Skeletal muscle satellite cell (primary cell): Measurements from ENCODE around the gene SLC24A4.
"Not testable (repeated sequence)": the region's sequence is repeated elsewhere in the genome, so short reads cannot be mapped to it uniquely, and the experiment has no call there.

Source experiments
- H3K27me3 ChIP-seq: 2 replicates; pipeline ENCODE4 v1.7.0; 2013; ENCODE audit warnings: low read length; ENCODE audit not compliant: control insufficient read depth, insufficient read depth
- H3K36me3 ChIP-seq: 2 replicates; pipeline ENCODE4 v1.7.0; 2013; ENCODE audit warnings: mild to moderate bottlenecking, control low read depth, low read length; ENCODE audit not compliant: insufficient read depth
- H3K4me1 ChIP-seq: 2 replicates; pipeline ENCODE4 v1.7.0; 2013; ENCODE audit warnings: low read length; ENCODE audit not compliant: control insufficient read depth, insufficient read depth
- H3K4me2 ChIP-seq: 2 replicates; pipeline ENCODE4 v1.7.0; 2013; ENCODE audit warnings: mild to moderate bottlenecking, low read length
- H3K4me3 ChIP-seq: 2 replicates; pipeline ENCODE4 v1.7.0; 2013; ENCODE audit warnings: low read length
- H3K9ac ChIP-seq: 2 replicates; pipeline ENCODE4 v1.7.0; 2013; ENCODE audit warnings: mild to moderate bottlenecking, low read depth, low read length, moderate library complexity
- H3K9me3 ChIP-seq: replicated peaks from 2 replicates; pipeline ENCODE4 v1.7.0; 2013; ENCODE audit warnings: mild to moderate bottlenecking, control low read depth, low read length

SLC24A4 gene

DNA sequence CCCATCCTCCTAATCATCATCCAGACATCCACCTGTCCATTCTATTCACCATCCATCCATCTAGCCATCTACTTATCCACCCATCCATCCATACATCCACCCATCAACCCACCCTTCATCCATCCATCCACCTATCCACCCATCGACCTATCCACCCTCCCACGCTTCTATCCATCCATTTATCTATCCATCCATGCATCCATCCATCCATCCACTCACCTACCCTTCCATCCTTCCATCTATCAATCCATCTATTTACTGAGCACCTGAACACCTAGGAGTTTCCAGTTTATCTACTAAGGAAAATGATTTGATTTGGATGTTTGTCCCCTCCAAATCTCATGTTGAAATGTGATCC, 198.1 kb downstream of the SLC24A4 start:
- no peak overlapping the region for H3K9ac ChIP-seq
- no peaks in the 10 kb centered on the region for H3K27me3 ChIP-seq
- H3K4me3 ChIP-seq, result no peak overlapping the region
- no peak overlapping the region for H3K4me2 ChIP-seq
- H3K4me1 ChIP-seq, result no peaks in the 10 kb centered on the region
- no peaks in the 10 kb centered on the region for H3K9me3 ChIP-seq
- no peaks in the 10 kb centered on the region for H3K36me3 ChIP-seq

DNA sequence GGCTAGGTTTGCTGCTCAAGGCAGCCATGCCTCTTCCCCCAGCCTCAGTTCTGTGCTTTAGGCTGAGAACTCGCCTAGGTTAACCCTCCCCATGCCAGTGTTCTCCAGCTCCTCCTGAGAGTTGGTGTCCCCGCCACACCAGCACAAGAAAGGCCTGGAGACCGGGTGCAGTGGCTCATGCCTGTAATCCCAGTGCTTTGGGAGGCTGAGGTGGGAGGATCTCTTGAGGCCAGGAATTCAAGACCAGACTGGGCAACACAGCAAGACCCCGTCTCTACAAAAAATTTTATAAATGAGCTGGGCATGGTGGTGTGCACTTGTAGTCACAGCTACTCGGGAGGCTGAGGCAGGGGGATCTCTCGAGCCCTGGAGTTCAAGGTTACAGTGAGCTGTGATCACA, 200.8 kb downstream of the SLC24A4 start:
- Histone ChIP-seq H3K9me3 (no peaks in the 10 kb centered on the region), H3K4me1 (no peaks in the 10 kb centered on the region)

DNA sequence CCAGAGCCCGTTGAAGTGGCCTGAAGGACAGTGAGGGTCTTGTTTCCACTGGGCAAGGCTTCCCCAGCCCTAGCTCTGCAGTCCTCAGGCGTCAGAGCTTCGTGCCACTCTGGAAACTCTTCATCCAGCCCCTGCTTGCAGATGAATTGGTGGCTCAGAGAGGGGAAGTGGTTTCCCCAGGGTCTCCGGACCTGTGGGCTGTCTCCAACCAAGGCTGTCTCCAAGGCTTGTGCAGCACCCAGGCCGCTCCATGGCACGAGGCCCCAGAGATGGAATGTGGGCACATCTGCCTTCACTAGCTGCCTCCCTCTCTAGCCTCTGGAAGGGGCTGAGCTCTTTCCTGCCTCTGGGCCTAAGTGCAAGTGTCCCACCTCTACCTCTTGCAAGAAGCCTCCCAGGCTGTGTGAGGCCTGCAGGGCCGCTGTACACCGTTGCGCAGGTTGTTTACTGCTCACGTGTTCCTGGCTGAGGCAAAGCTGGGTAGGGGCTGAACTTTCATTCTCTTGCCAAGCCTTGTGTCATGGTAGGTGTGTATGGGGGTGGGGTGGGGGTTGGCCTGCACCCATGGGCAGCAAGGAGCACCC, 201.7 kb downstream of the SLC24A4 start:
- Histone ChIP-seq H3K4me2 (no peak overlapping the region), H3K36me3 (no peaks in the 10 kb centered on the region), H3K4me1 (peaks cover 4% of the 10 kb centered on the region), H3K9ac (no peak overlapping the region), H3K27me3 (no peaks in the 10 kb centered on the region), H3K9me3 (no peaks in the 10 kb centered on the region), H3K4me3 (no peak overlapping the region)

More for the DNA sequence above, 200.8 kb downstream of the SLC24A4 start:
- H3K4me3 ChIP-seq, result no peak overlapping the region
- H3K27me3 ChIP-seq, result no peaks in the 10 kb centered on the region
- H3K9ac ChIP-seq, result no peak overlapping the region
- H3K36me3 ChIP-seq, result no peaks in the 10 kb centered on the region
- H3K4me2 ChIP-seq, result no peak overlapping the region

DNA sequence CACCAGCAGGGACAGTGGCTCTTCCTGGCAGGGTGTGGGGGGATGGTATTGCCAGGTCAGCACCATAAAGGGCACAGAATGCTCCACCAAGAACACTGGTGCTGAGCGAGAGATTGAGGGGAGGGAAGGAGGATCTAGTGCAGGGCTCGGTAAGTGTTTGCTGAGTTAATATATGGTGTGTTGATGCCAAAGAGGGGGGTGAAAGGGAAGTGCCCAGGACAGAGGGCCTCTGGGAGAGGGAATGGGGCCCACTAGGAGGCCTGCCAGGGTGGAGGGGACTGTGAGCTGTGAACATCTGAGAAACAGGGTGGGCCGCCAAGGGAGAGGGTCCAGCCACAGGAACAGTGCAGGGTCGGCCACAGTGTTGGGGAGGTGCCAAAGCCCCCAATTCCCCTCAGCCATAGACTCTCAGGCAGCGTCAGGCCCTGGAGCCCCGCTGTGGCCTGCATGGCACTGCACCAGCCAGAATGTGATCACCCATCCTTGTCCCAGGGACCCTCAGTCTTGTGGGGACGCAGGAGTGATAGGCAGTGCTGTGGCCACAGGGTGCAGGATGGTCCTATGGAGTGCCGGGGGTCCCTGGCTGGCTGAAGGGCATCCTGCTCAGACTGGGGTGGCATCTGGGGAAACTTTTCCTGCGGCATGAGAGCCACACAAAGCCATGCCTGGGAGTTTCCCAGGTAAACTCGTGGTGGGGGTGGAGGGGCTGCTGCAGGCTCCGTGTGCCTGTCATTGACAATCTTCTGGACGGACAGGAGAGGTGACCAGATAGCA, 202.5 kb downstream of the SLC24A4 start:
- Histone ChIP-seq H3K27me3 (no peaks in the 10 kb centered on the region), H3K9ac (no peak overlapping the region), H3K4me2 (no peak overlapping the region), H3K9me3 (no peaks in the 10 kb centered on the region), H3K4me3 (no peak overlapping the region), H3K36me3 (no peaks in the 10 kb centered on the region), H3K4me1 (peaks cover 6% of the 10 kb centered on the region)

DNA sequence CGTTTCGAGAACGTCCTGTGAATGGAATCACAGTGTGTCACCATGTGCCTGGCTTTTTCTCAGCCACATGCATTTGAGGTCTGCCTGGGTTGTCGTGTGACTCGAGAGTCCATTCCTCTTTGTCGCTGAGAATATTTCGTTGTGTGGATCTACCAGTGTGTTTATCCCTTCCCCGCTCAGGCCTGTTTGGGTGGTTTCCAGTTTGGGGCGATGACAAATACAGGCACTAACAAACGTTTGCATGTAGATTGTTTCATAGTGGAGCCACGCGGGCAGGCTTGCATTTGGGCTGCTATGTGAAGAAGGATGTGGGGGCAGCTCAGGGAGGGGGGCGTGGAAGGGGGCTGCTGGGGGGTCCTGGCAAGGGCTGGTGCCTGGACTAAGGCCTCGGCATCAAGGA, 204.8 kb downstream of the SLC24A4 start:
- no peaks in the 10 kb centered on the region for H3K27me3 ChIP-seq
- H3K4me3 ChIP-seq, result no peak overlapping the region
- no peak overlapping the region for H3K9ac ChIP-seq
- H3K9me3 ChIP-seq, result no peaks in the 10 kb centered on the region
- H3K4me2 ChIP-seq, result no peak overlapping the region
- no peaks in the 10 kb centered on the region for H3K36me3 ChIP-seq
- peaks cover 10% of the 10 kb centered on the region for H3K4me1 ChIP-seq

DNA sequence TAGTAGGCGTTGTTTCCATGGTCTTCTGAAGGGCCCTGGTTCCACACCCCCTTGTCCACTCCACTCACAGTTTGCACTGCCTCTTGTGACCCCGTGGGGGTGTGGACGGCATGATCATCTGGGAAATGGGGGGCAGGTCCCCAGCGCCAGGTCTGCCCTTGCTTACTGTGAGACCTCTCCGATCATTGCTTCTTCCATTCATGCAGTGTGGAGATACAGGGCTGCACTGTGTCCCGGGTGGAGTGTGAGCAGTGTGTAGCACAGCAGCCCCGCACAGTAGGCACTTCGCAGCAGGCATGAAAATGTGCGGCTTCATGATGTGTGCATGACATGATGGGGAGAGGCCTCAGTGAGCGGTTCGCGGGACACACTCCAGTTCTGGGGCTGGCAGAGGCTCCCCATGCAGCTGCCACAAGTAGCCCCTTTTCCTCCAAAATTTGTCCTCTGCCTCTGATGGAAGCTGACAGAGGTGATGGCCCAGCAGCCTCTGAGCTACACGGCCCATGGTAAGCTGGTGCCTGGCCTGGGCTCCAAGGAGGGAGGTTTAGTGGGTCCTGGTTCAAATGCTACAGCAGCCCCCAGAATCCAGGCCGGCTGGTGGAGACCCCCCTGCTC, 205.6 kb downstream of the SLC24A4 start:
- no peaks in the 10 kb centered on the region for H3K27me3 ChIP-seq
- H3K9ac ChIP-seq, result no peak overlapping the region
- H3K36me3 ChIP-seq, result no peaks in the 10 kb centered on the region
- peaks cover 10% of the 10 kb centered on the region for H3K4me1 ChIP-seq
- H3K4me3 ChIP-seq, result no peak overlapping the region
- H3K9me3 ChIP-seq, result no peaks in the 10 kb centered on the region
- no peak overlapping the region for H3K4me2 ChIP-seq

DNA sequence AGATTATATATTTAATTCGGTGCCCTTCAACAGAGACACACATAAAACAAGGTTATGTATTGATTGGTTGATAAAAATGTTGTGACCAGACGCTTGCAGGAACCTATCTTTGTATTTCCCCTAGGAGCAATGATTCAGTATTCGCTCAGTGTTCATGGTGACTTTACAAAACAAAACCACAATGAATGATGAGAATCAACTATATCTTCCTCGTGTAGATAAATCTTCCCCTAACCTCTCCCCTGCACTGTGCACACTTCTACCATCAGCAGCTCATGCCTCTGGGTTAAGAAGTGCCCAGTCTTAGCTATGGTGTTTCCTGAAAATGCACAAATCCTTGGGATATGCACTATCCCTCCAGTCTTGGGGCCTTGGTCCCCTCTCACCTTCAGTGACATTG, 206.9 kb downstream of the SLC24A4 start:
- Histone ChIP-seq H3K36me3 (no peaks in the 10 kb centered on the region), H3K4me1 (peaks cover 10% of the 10 kb centered on the region), H3K4me3 (no peak overlapping the region), H3K9ac (no peak overlapping the region), H3K4me2 (no peak overlapping the region), H3K27me3 (no peaks in the 10 kb centered on the region), H3K9me3 (no peaks in the 10 kb centered on the region)

DNA sequence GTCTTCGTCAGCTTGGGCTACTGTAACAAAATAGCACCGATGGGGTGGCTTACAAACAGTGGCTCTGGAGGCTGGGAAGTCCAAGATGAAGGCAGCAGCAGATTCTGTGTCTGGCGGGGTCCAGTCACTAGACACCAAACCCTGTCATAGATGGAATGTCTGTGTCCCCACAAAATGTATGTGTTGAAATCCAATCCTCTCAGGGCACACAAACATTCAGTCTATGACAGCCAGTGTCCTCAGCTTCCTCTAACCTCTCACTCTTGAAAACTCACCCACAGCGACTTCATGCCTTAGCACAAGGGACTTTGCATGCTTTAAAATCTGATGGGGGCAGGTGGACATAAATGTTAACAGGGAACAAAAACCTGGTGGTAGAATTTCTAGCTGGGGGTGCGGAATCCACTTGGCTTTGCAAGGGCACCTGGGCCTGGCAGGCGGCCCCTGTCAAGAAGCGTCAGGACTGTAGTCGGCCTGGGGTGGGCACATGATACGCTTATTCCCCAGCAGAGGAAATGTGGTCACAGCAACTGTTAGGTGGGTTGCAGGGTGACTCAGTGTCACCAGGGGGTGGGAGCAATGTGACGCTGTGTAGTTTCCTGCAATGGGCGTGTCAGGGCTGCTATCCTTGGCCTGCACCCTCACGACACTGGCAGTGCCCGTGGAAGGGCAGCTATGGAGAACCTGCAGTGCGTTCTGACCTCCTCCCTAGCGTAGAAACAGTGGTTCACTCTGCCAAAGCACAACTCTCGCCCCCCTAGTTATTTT, 208.3 kb downstream of the SLC24A4 start:
- no peak overlapping the region for H3K4me2 ChIP-seq
- H3K9ac ChIP-seq, result no peak overlapping the region
- no peaks in the 10 kb centered on the region for H3K36me3 ChIP-seq
- H3K4me1 ChIP-seq, result peaks cover 14% of the 10 kb centered on the region
- no peaks in the 10 kb centered on the region for H3K9me3 ChIP-seq
- no peak overlapping the region for H3K4me3 ChIP-seq
- H3K27me3 ChIP-seq, result no peaks in the 10 kb centered on the region

DNA sequence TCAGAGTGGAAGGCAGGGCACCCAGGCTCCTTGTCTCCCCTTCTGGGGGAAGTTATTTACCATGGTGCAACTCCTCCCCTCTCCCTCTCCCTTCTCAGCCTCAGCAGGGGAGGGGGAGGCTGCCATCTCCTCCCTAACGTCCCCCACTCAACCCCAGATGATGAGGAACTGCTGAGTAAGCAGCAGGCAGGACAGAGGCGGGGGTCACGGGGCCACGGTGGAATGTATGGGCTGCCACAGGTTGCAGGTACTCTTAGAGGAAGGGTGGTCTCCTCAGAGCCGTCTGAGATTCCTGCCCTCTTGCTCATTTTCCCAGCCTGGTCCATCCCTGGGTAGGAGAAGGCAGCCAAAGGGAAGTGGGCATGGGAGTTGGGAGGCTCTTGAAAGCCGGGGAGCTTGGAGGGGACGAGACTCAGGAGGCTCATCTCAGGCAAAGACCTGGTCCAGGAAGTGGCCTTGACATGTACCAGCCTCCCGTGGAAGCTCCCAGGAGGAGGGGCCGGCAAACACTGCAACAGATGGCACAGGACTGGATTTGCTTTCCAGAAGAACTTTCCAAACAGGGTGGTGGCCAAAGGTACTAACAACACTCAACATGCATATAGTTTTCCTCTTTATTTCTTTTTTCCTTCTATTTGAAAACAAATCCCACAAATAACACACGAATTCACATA, 209.7 kb downstream of the SLC24A4 start:
- Histone ChIP-seq H3K36me3 (no peaks in the 10 kb centered on the region), H3K27me3 (no peaks in the 10 kb centered on the region), H3K4me1 (peaks cover 14% of the 10 kb centered on the region), H3K4me2 (no peak overlapping the region), H3K9me3 (no peaks in the 10 kb centered on the region), H3K4me3 (no peak overlapping the region), H3K9ac (no peak overlapping the region)

DNA sequence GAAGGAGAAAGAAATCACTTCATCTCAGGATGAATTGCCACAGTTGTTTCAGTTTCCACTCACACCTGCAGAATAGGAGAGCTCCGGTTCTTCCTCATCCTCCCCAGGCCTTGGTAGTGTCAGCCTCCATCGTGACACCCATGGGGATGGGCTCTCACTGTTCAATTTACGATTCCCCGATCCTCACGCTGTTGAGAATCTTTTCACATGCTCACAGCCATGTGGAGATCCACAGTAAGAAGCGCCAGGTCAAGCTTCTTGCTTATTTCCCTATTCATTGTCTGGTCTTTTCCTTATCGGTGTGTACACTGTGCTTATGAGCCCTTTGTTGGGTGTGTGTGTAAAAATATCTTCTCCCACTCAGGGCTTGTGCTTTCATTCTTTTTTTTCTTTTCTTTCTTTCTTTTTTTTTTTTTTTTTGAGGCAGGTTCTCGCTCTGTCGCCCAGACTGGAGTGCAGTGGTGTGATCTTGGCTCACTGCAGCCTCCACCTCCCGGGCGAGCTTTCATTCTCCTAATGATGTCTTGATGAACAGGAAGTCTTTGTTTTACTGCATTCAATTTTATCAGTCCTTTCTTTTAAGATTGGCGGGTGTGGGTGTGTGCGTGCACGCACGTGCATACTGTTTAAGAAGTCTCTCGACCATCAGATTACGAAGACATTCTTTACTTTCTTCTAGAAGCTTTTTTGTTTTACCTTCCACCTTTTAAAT, 212.1 kb downstream of the SLC24A4 start:
- no peak overlapping the region for H3K4me3 ChIP-seq
- no peak overlapping the region for H3K4me2 ChIP-seq
- peaks cover 19% of the 10 kb centered on the region for H3K4me1 ChIP-seq
- H3K36me3 ChIP-seq, result no peaks in the 10 kb centered on the region
- no peaks in the 10 kb centered on the region for H3K9me3 ChIP-seq
- H3K27me3 ChIP-seq, result no peaks in the 10 kb centered on the region
- H3K9ac ChIP-seq, result no peak overlapping the region

DNA sequence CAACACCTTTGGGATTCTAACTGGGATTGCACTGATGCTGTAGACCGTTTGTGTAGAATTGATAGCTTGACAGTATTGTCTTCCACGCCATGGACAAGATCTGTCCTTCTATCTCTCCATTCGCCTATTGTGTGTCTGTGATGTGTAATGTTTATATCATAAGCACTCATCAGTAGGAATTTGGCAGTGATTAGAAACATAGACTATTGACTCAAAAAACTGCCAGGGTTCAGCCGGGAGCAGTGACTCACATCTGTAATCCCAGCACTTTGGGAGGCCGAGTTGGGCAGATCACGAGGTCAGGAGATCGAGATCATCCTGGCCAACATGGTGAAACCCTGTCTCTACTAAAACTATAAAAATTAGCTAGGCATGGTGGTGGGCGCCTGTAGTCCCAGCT, 213.3 kb downstream of the SLC24A4 start:
- H3K4me2 ChIP-seq, result peak overlapping the region; percentile 20
- not testable (repeated sequence) for H3K27me3 ChIP-seq, H3K9me3 ChIP-seq, H3K36me3 ChIP-seq, H3K4me3 ChIP-seq, H3K9ac ChIP-seq
- peaks cover 28% of the 10 kb centered on the region for H3K4me1 ChIP-seq
